ENCODE measurements around the gene INKA1.

INKA1 gene

DNA sequence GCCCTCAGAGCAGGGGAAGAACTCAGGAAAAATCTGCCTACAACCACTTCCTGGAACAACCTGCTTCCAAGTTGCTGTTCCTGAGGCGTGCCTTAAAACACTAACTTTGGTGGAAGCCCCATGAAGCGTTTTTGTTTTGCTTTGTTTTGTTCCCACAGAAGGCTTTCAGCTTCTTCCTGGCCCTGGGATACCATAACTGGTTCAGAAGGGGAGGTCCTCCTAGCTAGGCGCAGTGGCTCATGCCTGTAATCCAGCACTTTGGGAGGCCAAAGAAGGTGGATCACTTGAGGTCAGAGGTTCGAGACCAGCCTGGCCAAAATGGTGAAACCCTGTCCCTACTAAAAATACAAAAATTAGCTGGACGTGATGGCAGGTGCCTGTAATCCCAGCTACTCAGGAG lies 15.5 kb upstream of the INKA1 start:
- no peak for ATAC-seq (ENCODE audit: low read depth)
- no peak for TF ChIP-seq CTCF (IDR thresholded peaks at IDR 0.05; ENCODE audit: poor library complexity, severe bottlenecking)
- Histone ChIP-seq H3K27ac (ENCODE audit: poor library complexity, severe bottlenecking) (no peak overlapping the region), H3K4me1 (ENCODE audit: insufficient read depth, poor library complexity, severe bottlenecking) (peaks cover 11% of the 10 kb centered on the region), H3K4me3 (ENCODE audit: severe bottlenecking) (no peak overlapping the region), H3K9me3 (ENCODE audit: severe bottlenecking) (no peaks in the 10 kb centered on the region), H3K36me3 (ENCODE audit: low read depth) (peaks cover 19% of the 10 kb centered on the region), H3K27me3 (ENCODE audit: insufficient read depth, poor library complexity, severe bottlenecking) (no peaks in the 10 kb centered on the region)
- no peak for DNase-seq (ENCODE audit: low spot score)

GRCh38 chr3:49788056-49788455 lies 15.0 kb upstream of the INKA1 start:
- no peaks in the 10 kb centered on the region for H3K9me3 ChIP-seq (ENCODE audit: severe bottlenecking)
- DNase-seq (ENCODE audit: low spot score): no peak
- H3K4me1 ChIP-seq (ENCODE audit: insufficient read depth, poor library complexity, severe bottlenecking): peaks cover 11% of the 10 kb centered on the region
- no peak overlapping the region for H3K27ac ChIP-seq (ENCODE audit: poor library complexity, severe bottlenecking)
- ATAC-seq (ENCODE audit: low read depth): no peak
- peaks cover 19% of the 10 kb centered on the region for H3K36me3 ChIP-seq (ENCODE audit: low read depth)
- no peak overlapping the region for H3K4me3 ChIP-seq (ENCODE audit: severe bottlenecking)
- TF ChIP-seq CTCF (IDR thresholded peaks at IDR 0.05; ENCODE audit: poor library complexity, severe bottlenecking): no peak
- no peaks in the 10 kb centered on the region for H3K27me3 ChIP-seq (ENCODE audit: insufficient read depth, poor library complexity, severe bottlenecking)

DNA sequence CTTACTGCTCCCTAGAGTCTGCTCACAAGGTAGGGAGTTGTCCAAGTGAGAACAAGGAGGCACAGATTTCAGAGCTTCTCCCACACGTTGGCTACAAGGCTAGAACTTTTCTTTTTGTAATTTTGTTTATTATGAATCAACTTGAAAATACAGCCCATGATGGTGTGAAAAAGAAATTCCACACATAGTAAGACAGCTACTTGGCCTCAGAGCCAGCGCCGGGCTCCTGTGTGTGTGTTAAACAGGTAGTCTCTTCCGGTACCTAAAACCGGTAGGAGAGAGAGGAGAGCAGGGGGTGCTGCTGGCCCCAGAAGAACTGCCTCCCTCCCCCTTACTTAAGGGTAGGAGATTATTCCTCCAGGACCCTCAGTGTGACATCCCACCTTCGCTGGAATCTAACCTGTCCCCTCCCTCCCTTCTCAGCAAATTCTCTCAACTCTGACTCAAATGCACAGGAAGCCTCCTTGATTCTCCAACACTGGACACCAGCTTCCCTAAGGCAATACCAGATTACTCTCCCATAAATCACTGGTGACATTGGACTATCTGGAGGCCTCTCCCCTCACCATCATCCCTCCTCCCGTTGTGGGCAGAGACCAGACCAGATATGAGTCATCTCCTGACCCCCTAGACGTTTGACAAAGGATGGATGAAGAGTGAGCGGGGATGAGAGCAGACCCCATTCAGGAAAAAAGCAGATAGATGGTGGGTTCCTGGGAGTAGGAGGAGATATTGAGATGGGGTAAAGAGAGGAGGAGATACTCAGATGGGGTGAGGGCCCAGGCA lies 12.2 kb upstream of the INKA1 start:
- Histone ChIP-seq H3K27ac (ENCODE audit: poor library complexity, severe bottlenecking) (no peak overlapping the region), H3K4me1 (ENCODE audit: insufficient read depth, poor library complexity, severe bottlenecking) (peaks cover 4% of the 10 kb centered on the region), H3K27me3 (ENCODE audit: insufficient read depth, poor library complexity, severe bottlenecking) (no peaks in the 10 kb centered on the region), H3K36me3 (ENCODE audit: low read depth) (no peaks in the 10 kb centered on the region), H3K9me3 (ENCODE audit: severe bottlenecking) (no peaks in the 10 kb centered on the region), H3K4me3 (ENCODE audit: severe bottlenecking) (no peak overlapping the region)
- DNase-seq (ENCODE audit: low spot score) (no peak), ATAC-seq (ENCODE audit: low read depth) (no peak)
- TF ChIP-seq CTCF (IDR thresholded peaks at IDR 0.05; ENCODE audit: poor library complexity, severe bottlenecking): no peak

GRCh38 chr3:49791571-49791970 lies 11.5 kb upstream of the INKA1 start:
- Histone ChIP-seq H3K4me1 (ENCODE audit: insufficient read depth, poor library complexity, severe bottlenecking) (peaks cover 4% of the 10 kb centered on the region), H3K36me3 (ENCODE audit: low read depth) (no peaks in the 10 kb centered on the region), H3K9me3 (ENCODE audit: severe bottlenecking) (no peaks in the 10 kb centered on the region), H3K27me3 (ENCODE audit: insufficient read depth, poor library complexity, severe bottlenecking) (no peaks in the 10 kb centered on the region), H3K27ac (ENCODE audit: poor library complexity, severe bottlenecking) (no peak overlapping the region), H3K4me3 (ENCODE audit: severe bottlenecking) (no peak overlapping the region)
- no peak for TF ChIP-seq CTCF (IDR thresholded peaks at IDR 0.05; ENCODE audit: poor library complexity, severe bottlenecking)
- DNase-seq (ENCODE audit: low spot score) (peak; percentile 19), ATAC-seq (ENCODE audit: low read depth) (0 out of 3 replicates have a peak, but pooled peaks have one; percentile 14)
